ENCODE data around the gene PHF20. TPM values are rescaled to one million over a fixed set of nuclear protein-coding genes. Genes with fewer than 3 reads are reported as not detected.
A peak's percentile ranks its signal among the peaks of the same experiment; 100 is the strongest.
"Not testable (repeated sequence)": the region's sequence is repeated elsewhere in the genome, so short reads cannot be mapped to it uniquely, and the experiment has no call there.

Gene PHF20
- 46.1 and 81.2 TPM in 2 replicates for total RNA-seq (2014; rRNA removed; shearing (Covaris generic))

DNA sequence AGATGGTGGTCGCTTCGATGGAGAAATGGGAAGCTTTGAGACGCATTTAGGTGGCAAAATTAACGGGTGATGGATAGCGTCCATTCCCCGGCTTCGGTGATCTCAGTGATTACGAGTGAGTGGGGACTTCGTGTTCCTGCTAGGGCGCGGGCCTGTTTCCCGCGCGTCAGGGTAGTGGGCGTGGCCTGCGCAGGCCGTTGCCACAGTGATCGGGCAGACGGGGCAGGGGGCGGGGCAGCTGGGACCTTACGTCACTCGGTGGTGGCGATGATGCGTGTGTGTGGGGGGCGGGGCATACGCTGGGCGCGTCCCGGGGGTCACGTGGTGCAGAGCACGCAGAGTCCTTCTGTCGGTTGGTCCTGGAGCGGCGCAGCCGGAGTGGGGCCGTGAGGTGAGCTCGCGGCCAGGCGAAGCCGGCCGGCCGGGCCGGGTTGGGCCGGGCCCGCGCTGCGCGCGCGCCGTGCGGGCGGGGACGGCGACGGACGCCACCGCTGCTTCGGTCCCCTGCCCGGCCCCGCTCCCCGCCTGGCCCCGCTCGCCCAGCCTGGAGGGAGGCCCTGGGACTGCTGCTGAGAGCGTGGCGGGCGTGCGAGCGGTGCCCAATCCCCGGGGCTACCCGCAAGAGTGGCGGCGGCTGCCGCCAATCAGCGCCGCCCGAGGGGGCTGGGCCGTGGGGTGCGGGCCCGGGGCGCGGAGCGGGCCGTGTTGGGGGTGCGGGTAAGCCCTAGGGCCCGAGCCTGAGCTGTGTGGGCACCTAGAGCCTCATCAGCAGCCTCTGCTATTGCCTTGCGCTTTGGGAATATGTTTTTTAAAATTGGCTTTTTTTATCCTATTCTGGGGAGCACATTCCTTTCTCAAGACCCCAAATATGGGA is at the start of gene PHF20:
TSS of gene PHF20 (plus strand) at position 327 of the 874 bp plus-strand sequence. CDS start 29,508 bp downstream, outside the sequence.
- DNase-seq (ENCODE audit: low spot score): peak; percentile 97
- in situ Hi-C loops (cut with HindIII; ENCODE audit: low sequenced_read_pairs): no loop called here

GRCh38 chr20:35723275-35723639 is 48.6 kb upstream of the PHF20 start:
- DNase-seq (ENCODE audit: low spot score); in situ Hi-C loops (cut with HindIII; ENCODE audit: low sequenced_read_pairs): not testable (repeated sequence)

- in situ Hi-C loops (cut with HindIII; ENCODE audit: low sequenced_read_pairs); DNase-seq (ENCODE audit: low spot score): not testable (repeated sequence)
Measured at GRCh38 chr20:35723652-35724320, 48.0 kb upstream of the PHF20 start.

DNA sequence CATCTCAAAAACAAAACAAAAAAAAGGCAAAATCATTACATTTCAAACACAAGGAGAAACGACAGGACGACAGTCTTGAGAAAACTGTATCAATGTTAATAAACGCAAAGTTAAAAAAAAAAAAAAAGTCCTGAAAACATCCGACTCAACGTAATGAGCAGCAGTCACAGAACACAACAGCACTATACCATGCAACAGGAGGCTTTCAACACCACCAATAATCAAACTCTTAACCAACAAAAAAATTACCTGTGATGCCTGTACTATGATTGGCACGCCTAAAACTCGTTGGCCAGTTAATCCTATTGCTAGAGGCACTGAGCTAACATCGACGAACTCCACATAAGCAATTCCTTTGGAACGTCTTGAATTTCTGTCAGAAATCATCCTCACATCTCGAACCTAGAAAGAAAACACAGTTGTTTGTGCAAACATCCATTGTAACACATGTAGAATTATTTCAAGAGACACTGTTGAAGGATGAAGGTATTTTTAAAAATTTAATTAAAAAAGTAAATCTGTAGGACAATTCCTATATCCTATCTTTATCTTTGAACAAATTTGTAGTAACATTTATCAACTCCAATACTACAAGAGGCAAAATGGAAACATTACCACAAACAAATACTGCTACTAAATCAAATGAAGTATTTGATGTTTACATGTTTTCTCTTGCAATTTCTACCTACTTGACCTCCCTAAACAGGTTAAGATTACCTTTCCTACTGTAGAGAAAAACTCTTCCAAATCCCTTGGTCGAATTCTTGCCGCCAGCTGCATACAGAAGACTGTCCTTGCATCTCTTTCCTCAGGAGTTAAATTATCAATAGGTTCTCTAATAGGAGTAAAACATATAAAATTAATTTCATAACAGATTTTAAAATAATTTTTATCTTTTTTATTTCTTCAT is 47.2 kb upstream of the PHF20 start:
- no peak for DNase-seq (ENCODE audit: low spot score)
- in situ Hi-C loops (cut with HindIII; ENCODE audit: low sequenced_read_pairs): no loop called here

GRCh38 chr20:35726842-35727711 is 44.7 kb upstream of the PHF20 start:
- no peak for DNase-seq (ENCODE audit: low spot score)
- in situ Hi-C loops (cut with HindIII; ENCODE audit: low sequenced_read_pairs): no loop called here

GRCh38 chr20:35729283-35729807 is 42.5 kb upstream of the PHF20 start:
- DNase-seq (ENCODE audit: low spot score): no peak
- in situ Hi-C loops (cut with HindIII; ENCODE audit: low sequenced_read_pairs): no loop called here

GRCh38 chr20:35729836-35730582 is 41.8 kb upstream of the PHF20 start:
- in situ Hi-C loops (cut with HindIII; ENCODE audit: low sequenced_read_pairs): no loop called here
- no peak for DNase-seq (ENCODE audit: low spot score)

- no peak for DNase-seq (ENCODE audit: low spot score)
- in situ Hi-C loops (cut with HindIII; ENCODE audit: low sequenced_read_pairs): no loop called here
Measured at GRCh38 chr20:35730583-35731468, 41.0 kb upstream of the PHF20 start.

- DNase-seq (ENCODE audit: low spot score): no peak
- in situ Hi-C loops (cut with HindIII; ENCODE audit: low sequenced_read_pairs): no loop called here
Measured at GRCh38 chr20:35731469-35731788, 40.4 kb upstream of the PHF20 start.

DNA sequence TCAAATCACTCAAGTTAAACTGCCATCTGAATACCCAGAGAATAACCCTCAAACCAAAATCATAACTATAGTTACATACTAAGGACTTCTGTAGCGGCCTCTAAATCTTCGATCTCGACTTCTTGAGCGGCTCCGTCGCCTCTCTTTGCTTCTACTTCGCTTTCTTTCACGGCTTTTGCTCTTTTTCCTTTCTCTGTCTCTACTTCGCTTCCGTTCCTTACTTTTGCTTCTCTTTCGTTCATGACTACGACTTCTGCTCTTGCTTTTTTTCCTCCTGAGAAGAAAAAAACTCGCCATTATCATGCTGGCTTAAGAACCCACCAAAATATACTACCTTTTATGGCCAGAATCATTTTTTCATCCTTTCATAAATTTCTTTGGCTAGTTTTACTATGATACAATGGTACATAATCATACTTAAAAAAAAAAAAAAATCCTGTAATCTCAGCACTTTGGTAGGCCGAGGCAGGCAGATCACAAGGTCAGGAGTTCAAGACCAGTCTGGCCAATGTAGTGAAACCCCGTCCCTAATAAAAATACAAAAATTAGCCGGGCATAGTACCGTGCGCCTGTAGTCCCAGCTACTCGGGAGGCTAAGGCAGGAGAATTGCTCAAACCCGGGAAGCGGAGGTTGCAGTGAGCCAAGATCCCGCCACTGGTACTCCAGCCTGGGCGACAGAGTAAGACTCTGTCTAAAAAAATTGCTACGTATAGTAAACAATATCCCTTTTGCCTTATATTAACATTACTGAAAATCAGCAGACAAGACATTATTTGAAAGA is 39.8 kb upstream of the PHF20 start:
- in situ Hi-C loops (cut with HindIII; ENCODE audit: low sequenced_read_pairs): no loop called here
- no peak for DNase-seq (ENCODE audit: low spot score)

DNA sequence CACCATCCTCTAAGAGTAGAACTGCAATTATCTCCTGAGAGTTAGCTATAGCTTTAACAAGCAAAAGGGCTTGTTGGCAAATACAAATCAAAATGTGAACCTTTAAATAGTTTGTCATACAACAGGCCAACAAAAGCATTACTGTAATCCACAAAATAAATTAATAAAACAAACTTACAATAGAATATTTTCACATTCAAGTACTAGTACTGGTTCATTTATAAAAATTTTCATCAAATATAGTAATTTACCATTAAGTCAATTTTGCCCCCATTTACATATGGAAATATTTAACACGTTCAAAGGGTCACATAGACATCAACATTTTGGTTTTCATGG is 39.2 kb upstream of the PHF20 start:
- in situ Hi-C loops (cut with HindIII; ENCODE audit: low sequenced_read_pairs): no loop called here

GRCh38 chr20:35734374-35734773 is 37.4 kb upstream of the PHF20 start:
- in situ Hi-C loops (cut with HindIII; ENCODE audit: low sequenced_read_pairs): no loop called here
- DNase-seq (ENCODE audit: low spot score): no peak

More for the DNA sequence above, 39.2 kb upstream of the PHF20 start:
- DNase-seq (ENCODE audit: low spot score): no peak

- in situ Hi-C loops (cut with HindIII; ENCODE audit: low sequenced_read_pairs): no loop called here
- no peak for DNase-seq (ENCODE audit: low spot score)
Measured at GRCh38 chr20:35734777-35735649, 36.8 kb upstream of the PHF20 start.

- in situ Hi-C loops (cut with HindIII; ENCODE audit: low sequenced_read_pairs): no loop called here
- DNase-seq (ENCODE audit: low spot score): no peak
Measured at GRCh38 chr20:35735826-35736470, 35.9 kb upstream of the PHF20 start.

DNA sequence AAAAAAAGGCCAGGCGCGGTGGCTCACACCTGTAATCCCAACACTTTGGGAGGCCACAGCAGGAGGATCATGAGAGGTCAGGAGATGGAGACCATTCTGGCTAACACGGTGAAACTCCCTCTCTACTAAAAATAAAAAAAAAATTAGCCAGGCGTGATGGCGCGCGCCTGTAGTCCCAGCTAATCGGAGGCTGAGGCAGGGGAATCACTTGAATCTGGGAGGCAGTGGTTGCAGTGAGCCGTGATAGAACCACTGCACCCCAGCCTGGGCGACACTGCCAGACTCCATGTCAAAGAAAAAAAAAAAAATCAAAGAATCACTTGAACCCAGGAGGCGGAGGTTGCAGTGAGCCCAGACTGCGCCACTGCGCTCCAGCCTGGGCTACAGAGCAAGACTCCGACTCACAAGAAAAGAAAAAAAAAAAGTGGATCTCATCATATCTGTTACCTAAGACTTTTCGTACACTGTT is 33.9 kb upstream of the PHF20 start:
- in situ Hi-C loops (cut with HindIII; ENCODE audit: low sequenced_read_pairs): no loop called here
- no peak for DNase-seq (ENCODE audit: low spot score)

Data from G401 (cell line).